HL-60 (cell line): ENCODE measurements around the gene ARID1B.

Experiments used
- DNase-seq, 2 experiments: peaks; one replicate each; pipeline ENCODE4 v3.0.0-alpha.2; 2010 to 2020; ENCODE audit warnings: low read depth in 1 of 2, low spot score in 1 of 2
- H3K27ac ChIP-seq: fragments of 250-450 bp; sonication (Bioruptor Pico); replicated peaks from 2 replicates; pipeline ENCODE4 v1.5.1; 2020; ENCODE audit warnings: mild to moderate bottlenecking, moderate library complexity
- H3K27me3 ChIP-seq: fragments of 250-450 bp; sonication (Bioruptor Pico); 2 replicates; pipeline ENCODE4 v1.5.1; 2021; ENCODE audit warnings: mild to moderate bottlenecking, moderate library complexity; ENCODE audit not compliant: insufficient read depth, poor library complexity, severe bottlenecking
- H3K4me3 ChIP-seq: replicated peaks from 2 replicates; pipeline ENCODE4 v1.5.1; 2011; ENCODE audit warnings: mild to moderate bottlenecking, control low read depth, low read length; ENCODE audit not compliant: insufficient read depth
- GABPA ChIP-seq: IDR thresholded peaks from 2 replicates; pipeline ENCODE4 v1.6.1; 2012; ENCODE audit warnings: low read depth
- POLR2AphosphoS5 ChIP-seq: IDR thresholded peaks from 2 replicates; pipeline ENCODE4 v1.6.1; 2012; ENCODE audit warnings: low read depth
- REST ChIP-seq: IDR thresholded peaks from 2 replicates; pipeline ENCODE4 v1.6.1; 2012; ENCODE audit warnings: low read depth; ENCODE audit not compliant: insufficient replicate concordance
- SPI1 ChIP-seq: IDR thresholded peaks from 2 replicates; pipeline ENCODE4 v1.6.1; 2012; ENCODE audit warnings: low read depth, mild to moderate bottlenecking, borderline replicate concordance
- TF ChIP-seq, protein P1 (sequence below): IDR thresholded peaks from one replicate; pipeline ENCODE4 v1.5.1; 2011; ENCODE audit warnings: low read length, control low read depth, inconsistent platforms; ENCODE audit not compliant: insufficient read depth

Gene ARID1B

GRCh38 chr6:157172830-157173536 is 395.8 kb downstream of the ARID1B start:
- no peak overlapping the region for H3K27ac ChIP-seq
- no peak overlapping the region for H3K4me3 ChIP-seq
- H3K27me3 ChIP-seq = no peaks in the 10 kb centered on the region
- no peak for DNase-seq
- TF ChIP-seq SPI1 = no peak
- TF ChIP-seq GABPA = no peak
- TF ChIP-seq, protein P1, sequence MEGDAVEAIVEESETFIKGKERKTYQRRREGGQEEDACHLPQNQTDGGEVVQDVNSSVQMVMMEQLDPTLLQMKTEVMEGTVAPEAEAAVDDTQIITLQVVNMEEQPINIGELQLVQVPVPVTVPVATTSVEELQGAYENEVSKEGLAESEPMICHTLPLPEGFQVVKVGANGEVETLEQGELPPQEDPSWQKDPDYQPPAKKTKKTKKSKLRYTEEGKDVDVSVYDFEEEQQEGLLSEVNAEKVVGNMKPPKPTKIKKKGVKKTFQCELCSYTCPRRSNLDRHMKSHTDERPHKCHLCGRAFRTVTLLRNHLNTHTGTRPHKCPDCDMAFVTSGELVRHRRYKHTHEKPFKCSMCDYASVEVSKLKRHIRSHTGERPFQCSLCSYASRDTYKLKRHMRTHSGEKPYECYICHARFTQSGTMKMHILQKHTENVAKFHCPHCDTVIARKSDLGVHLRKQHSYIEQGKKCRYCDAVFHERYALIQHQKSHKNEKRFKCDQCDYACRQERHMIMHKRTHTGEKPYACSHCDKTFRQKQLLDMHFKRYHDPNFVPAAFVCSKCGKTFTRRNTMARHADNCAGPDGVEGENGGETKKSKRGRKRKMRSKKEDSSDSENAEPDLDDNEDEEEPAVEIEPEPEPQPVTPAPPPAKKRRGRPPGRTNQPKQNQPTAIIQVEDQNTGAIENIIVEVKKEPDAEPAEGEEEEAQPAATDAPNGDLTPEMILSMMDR = no peak
- no peak for TF ChIP-seq POLR2AphosphoS5
- no peak for TF ChIP-seq REST

- DNase-seq = no peak
- H3K27me3 ChIP-seq = no peaks in the 10 kb centered on the region
- no peak for TF ChIP-seq POLR2AphosphoS5
- no peak for TF ChIP-seq REST
- no peak for TF ChIP-seq GABPA
- TF ChIP-seq SPI1 = no peak
- TF ChIP-seq, protein P1 = no peak
- H3K27ac ChIP-seq = no peak overlapping the region
- no peak overlapping the region for H3K4me3 ChIP-seq
Measured at GRCh38 chr6:157173776-157174175, 396.6 kb downstream of the ARID1B start.

DNA sequence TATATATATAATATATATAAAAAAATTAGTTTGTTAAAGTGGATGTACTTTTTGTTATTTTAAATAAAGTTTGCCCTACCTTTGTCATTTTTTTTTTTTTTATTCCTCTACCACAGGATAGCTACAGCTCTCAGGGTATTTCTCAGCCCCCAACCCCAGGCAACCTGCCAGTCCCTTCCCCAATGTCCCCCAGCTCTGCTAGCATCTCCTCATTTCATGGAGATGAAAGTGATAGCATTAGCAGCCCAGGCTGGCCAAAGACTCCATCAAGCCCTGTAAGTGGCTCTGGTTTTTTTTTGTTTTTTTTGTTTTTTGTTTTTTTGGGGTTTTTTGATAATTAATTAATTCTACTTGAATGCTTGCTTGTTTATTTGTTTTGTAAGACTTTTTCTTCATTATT is 397.6 kb downstream of the ARID1B start:
- Histone ChIP-seq H3K27me3 (no peaks in the 10 kb centered on the region), H3K4me3 (no peak overlapping the region), H3K27ac (no peak overlapping the region)
- no peak for TF ChIP-seq SPI1
- no peak for DNase-seq

GRCh38 chr6:157177731-157178336 is 400.7 kb downstream of the ARID1B start:
- TF ChIP-seq SPI1 = no peak
- TF ChIP-seq REST = no peak
- TF ChIP-seq POLR2AphosphoS5 = no peak
- TF ChIP-seq GABPA = no peak
- TF ChIP-seq, protein P1 = no peak
- Histone ChIP-seq H3K27me3 (no peaks in the 10 kb centered on the region), H3K27ac (no peak overlapping the region), H3K4me3 (no peak overlapping the region)
- no peak for DNase-seq
